Smooth muscle cell (in vitro differentiated cells): Measurements from ENCODE around the gene HPGD. TPM values are rescaled to one million over a fixed set of nuclear protein-coding genes. Genes with fewer than 3 reads are reported as not detected.

Experiments used
- DNase-seq: peaks from one replicate; lab custom pipeline; 2025; ENCODE audit not compliant: unreplicated experiment; lab: John Stamatoyannopoulos, UW
- H2AFZ ChIP-seq: fragments of 200-600 bp; sonication (generic); 2 replicates; pipeline ENCODE4 v1.6.0; 2016; ENCODE audit warnings: antibody characterized with exemption, low read depth, mild to moderate bottlenecking
- H3F3A ChIP-seq: fragments of 200-600 bp; sonication (generic); 2 replicates; pipeline ENCODE4 v1.6.0; 2017; ENCODE audit warnings: antibody characterized with exemption, low read depth
- H3K27ac ChIP-seq: fragments of 200-600 bp; sonication (generic); 2 replicates; pipeline ENCODE4 v1.5.1; 2016; ENCODE audit warnings: low read depth, mild to moderate bottlenecking
- H3K27me3 ChIP-seq: fragments of 200-600 bp; sonication (generic); 2 replicates; pipeline ENCODE4 v1.6.1; 2016; ENCODE audit warnings: low read depth, mild to moderate bottlenecking
- H3K36me3 ChIP-seq: fragments of 200-600 bp; sonication (generic); 2 replicates; pipeline ENCODE4 v1.5.1; 2016; ENCODE audit warnings: low read depth
- H3K4me1 ChIP-seq: fragments of 200-600 bp; sonication (generic); 2 replicates; pipeline ENCODE4 v1.5.1; 2016; ENCODE audit warnings: low read depth
- H3K4me2 ChIP-seq: fragments of 200-600 bp; sonication (generic); 2 replicates; pipeline ENCODE4 v1.6.0; 2016; ENCODE audit warnings: mild to moderate bottlenecking
- H3K4me3 ChIP-seq: fragments of 200-600 bp; sonication (generic); 2 replicates; pipeline ENCODE4 v1.5.1; 2016; ENCODE audit warnings: mild to moderate bottlenecking
- H3K79me2 ChIP-seq: fragments of 200-600 bp; sonication (generic); 2 replicates; pipeline ENCODE4 v1.6.0; 2016; ENCODE audit warnings: low read depth, mild to moderate bottlenecking
- H3K9ac ChIP-seq: fragments of 200-600 bp; sonication (generic); 2 replicates; pipeline ENCODE4 v1.6.0; 2016; ENCODE audit warnings: low read depth
- H3K9me3 ChIP-seq: fragments of 200-600 bp; sonication (generic); replicated peaks from 2 replicates; pipeline ENCODE4 v1.5.1; 2016; ENCODE audit warnings: low read depth
- H4K20me1 ChIP-seq: fragments of 200-600 bp; sonication (generic); 2 replicates; pipeline ENCODE4 v1.6.0; 2016; ENCODE audit warnings: low read depth
- CTCF ChIP-seq: fragments of 200-600 bp; sonication (generic); IDR thresholded peaks from 2 replicates; pipeline ENCODE4 v1.5.1; 2017; ENCODE audit warnings: borderline replicate concordance, mild to moderate bottlenecking, antibody characterized with exemption; ENCODE audit not compliant: insufficient read depth, poor library complexity, severe bottlenecking
- WGBS: methylation state at CpG from one replicate; pipeline ENCODE4 v1.1.7; 2016; ENCODE audit warnings: low lambda C conversion rate; 5-methylcytosine and 5-hydroxymethylcytosine counted together
- polyA plus RNA-seq: library from polyadenylated mRNA; unstranded; fragments of >200 nt; fragmentation: Nextera tagmentation; extraction: Ambion mirVana; gene quantifications from 2 replicates; pipeline ENCODE4 v1.2.1, GENCODE V29; 2016
- total RNA-seq: library from RNA; depleted of rRNA; stranded (reverse); fragments of >200 nt; gene quantifications from 2 replicates; pipeline ENCODE4 v1.2.3, GENCODE V29; 2014

The HPGD gene
- total and polyA plus RNA-seq, 2 experiments from 2014 or later = 0.97 to 20.0 TPM

GRCh38 chr4:174464949-174465348, 57.3 kb downstream of the HPGD start:
- no peak overlapping the region for H3K4me2 ChIP-seq
- no peak for DNase-seq
- H3F3A ChIP-seq = no peaks in the 10 kb centered on the region
- H3K9ac ChIP-seq = no peak overlapping the region
- H3K27ac ChIP-seq = no peak overlapping the region
- H4K20me1 ChIP-seq = no peaks in the 10 kb centered on the region
- H3K27me3 ChIP-seq = no peaks in the 10 kb centered on the region
- no peaks in the 10 kb centered on the region for H3K79me2 ChIP-seq
- no peaks in the 10 kb centered on the region for H3K36me3 ChIP-seq
- TF ChIP-seq CTCF = no peak
- no peaks in the 10 kb centered on the region for H3K4me1 ChIP-seq
- H3K4me3 ChIP-seq = no peak overlapping the region
- 93% methylated on average over 3 of the region's 3 CpGs for WGBS
- no peak overlapping the region for H2AFZ ChIP-seq
- no peaks in the 10 kb centered on the region for H3K9me3 ChIP-seq

DNA sequence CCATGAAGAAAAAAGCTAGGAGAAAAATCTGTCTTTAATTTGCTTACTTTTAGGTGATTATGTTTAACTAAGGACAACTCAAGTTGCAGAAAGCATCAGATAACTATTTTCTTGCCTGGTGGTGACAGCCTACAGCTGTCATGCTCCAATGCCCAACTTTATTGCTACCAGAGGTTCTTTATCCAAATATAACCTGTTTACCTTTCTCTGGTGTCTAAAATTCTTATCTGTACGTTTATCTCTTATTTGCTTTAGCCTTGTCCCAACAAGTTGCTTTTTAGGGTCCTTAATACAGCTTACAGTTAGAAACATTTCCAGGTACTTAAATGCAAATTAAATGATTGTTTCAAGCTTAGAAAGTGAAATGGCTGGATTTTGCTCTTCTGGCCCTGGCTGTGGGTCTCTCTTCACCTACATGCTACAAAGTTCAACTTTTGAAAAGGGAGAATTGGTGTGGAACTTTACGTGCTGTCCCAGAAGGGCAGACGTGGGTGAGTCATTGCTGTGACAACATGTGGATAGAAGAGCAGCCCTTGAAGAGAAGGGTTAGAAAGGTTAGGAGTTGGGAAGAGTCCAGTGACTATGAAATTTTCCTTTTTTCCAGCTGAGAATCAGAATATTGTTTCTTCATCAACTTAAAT, 60.7 kb downstream of the HPGD start:
- 32% methylated on average over 3 of the region's 3 CpGs for WGBS

GRCh38 chr4:174460684-174461083, 61.6 kb downstream of the HPGD start:
- Histone ChIP-seq H3K27ac (no peak overlapping the region), H3F3A (no peaks in the 10 kb centered on the region), H3K4me2 (no peak overlapping the region), H3K4me1 (no peaks in the 10 kb centered on the region), H4K20me1 (no peaks in the 10 kb centered on the region), H3K9me3 (no peaks in the 10 kb centered on the region), H3K36me3 (no peaks in the 10 kb centered on the region), H2AFZ (no peak overlapping the region), H3K9ac (no peak overlapping the region), H3K79me2 (no peaks in the 10 kb centered on the region), H3K27me3 (no peaks in the 10 kb centered on the region), H3K4me3 (no peak overlapping the region)
- DNase-seq = no peak
- TF ChIP-seq CTCF = no peak
- 82% methylated on average over 1 of the region's 1 CpG for WGBS

More for the DNA sequence above, 60.7 kb downstream of the HPGD start:
- H3K4me2 ChIP-seq = no peak overlapping the region
- H3K4me3 ChIP-seq = no peak overlapping the region
- H3K27ac ChIP-seq = no peak overlapping the region
- H3F3A ChIP-seq = no peaks in the 10 kb centered on the region
- H3K36me3 ChIP-seq = no peaks in the 10 kb centered on the region
- no peaks in the 10 kb centered on the region for H4K20me1 ChIP-seq
- no peak for TF ChIP-seq CTCF
- peak overlapping the region; percentile 54 for H2AFZ ChIP-seq
- DNase-seq = no peak
- H3K9ac ChIP-seq = no peak overlapping the region
- no peaks in the 10 kb centered on the region for H3K4me1 ChIP-seq
- no peaks in the 10 kb centered on the region for H3K79me2 ChIP-seq
- H3K9me3 ChIP-seq = no peaks in the 10 kb centered on the region
- no peaks in the 10 kb centered on the region for H3K27me3 ChIP-seq

- H3K9me3 ChIP-seq = no peaks in the 10 kb centered on the region
- DNase-seq = no peak
- H3K4me2 ChIP-seq = no peak overlapping the region
- H3K79me2 ChIP-seq = no peaks in the 10 kb centered on the region
- no peak for TF ChIP-seq CTCF
- H3K36me3 ChIP-seq = no peaks in the 10 kb centered on the region
- no peak overlapping the region for H3K27ac ChIP-seq
- H4K20me1 ChIP-seq = no peaks in the 10 kb centered on the region
- no peak overlapping the region for H3K4me3 ChIP-seq
- no peaks in the 10 kb centered on the region for H3K27me3 ChIP-seq
- 98% methylated on average over 6 of the region's 6 CpGs for WGBS
- H2AFZ ChIP-seq = no peak overlapping the region
- no peaks in the 10 kb centered on the region for H3K4me1 ChIP-seq
- no peaks in the 10 kb centered on the region for H3F3A ChIP-seq
- no peak overlapping the region for H3K9ac ChIP-seq
Measured at GRCh38 chr4:174457468-174457867, 64.8 kb downstream of the HPGD start.
